ENCODE measurements around the gene GRHL1.

Gene GRHL1

DNA sequence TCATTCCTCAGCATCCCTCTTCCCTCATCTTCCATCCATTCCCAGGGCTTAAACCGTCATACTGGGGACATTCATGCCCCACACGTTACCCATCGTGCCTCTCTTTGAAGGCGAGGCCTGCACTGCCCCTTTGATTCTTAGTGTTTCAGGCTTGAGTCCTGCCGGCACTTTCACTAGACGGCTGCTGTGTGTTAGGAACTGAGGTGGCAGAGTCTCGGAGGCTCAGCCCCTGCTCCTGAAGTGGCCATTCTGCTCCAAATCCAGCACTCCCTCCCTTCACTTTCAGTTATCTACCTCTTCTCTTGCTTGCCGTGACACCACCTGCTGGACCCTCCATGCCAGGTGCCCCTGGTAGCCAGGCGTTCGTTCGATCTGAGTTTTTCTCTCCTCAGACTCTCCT is 43.0 kb downstream of the GRHL1 start:
- ATAC-seq (no peak), DNase-seq (no peak)

DNA sequence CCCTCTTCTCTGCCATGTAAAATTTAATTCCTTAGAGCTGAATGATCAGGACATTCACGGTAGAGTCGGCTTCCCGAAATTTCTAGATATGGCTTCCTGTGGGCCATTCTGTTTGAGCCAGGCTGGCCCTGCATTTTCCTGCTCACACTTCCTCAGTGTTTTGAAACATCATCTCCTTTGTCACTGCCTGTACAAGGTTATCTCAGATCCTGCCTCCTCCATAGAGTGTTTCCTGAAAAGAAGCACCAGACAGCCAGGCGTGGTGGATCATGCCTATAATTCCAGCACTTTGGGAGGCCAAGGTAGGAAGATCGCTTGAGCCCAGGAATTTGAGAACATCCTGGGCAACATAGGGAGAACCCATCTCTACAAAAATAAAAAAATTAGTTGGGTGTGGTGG is 43.6 kb downstream of the GRHL1 start:
- ATAC-seq = no peak
- no peak for DNase-seq

DNA sequence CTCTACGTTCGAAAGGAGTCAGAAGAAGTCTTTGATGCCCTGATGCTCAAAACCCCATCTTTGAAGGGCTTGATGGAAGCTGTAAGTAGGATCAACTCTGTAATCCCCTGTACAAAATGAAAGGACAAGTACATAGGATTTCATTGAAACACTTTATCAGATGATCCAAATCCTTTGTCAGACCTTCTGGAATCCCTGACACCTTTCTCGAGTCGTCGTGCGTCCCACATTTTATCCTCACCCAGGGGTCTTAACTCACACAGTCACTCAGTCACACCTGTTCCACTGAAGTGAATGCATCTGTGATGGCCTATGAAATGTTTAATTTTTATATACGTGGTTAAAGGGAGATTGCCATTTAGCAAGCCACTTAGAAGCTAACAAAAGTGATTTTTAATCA is 44.8 kb downstream of the GRHL1 start:
- ATAC-seq = no peak
- DNase-seq = no peak

DNA sequence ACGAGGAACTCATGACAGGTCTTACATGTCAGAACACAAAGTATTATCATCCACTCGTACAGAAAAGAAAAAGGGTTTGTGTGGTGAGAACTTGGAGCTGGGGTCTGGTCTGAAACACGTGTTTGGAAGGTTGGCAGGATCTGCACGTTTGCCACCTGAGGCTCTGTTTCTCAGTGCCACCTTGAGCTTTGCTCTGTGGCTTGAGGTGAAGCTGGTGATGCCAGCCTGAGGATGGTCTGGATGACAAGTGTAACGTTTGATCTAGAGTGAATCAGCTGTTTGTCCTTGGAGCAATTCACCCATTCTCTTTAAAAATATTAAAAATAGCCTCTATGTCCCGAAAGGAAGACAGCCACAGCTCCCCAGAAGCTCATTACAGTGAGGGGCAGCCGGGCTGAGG is 46.4 kb downstream of the GRHL1 start:
- no peak for DNase-seq
- ATAC-seq = no peak

DNA sequence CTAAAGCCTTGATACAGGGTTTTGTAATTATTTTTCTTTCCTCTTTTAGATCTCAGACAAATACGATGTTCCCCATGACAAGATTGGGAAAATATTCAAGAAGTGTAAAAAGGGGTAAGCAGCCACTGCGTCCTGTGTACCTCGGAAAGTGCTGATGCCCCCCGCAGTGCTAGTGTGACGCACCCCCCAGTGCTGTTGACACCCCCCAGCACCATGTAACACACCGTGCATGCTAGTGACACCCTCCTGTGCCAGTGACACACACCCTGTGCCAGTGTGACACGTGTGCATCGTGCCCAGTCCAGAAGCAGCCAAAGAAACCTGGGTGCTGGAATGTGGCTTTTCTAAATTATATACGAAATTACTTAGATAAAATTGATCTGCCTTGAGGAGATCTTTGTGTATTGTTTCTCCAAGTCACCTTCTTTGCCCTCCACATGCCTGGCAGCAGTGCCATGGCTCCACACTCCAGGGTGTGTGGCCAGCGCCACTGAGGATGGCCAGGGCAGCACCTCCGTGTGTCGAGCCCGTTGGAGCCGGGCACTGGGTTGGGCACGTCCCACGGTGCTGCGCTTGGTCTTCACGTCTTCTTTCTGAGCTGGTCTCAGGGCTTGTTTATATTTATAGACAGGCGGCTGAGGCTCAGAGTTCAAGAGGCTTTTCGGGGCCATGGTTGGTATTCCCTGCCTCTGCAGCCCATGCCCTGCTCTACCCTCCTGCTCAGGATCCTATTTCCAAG is 47.6 kb downstream of the GRHL1 start:
- ATAC-seq = no peak

DNA sequence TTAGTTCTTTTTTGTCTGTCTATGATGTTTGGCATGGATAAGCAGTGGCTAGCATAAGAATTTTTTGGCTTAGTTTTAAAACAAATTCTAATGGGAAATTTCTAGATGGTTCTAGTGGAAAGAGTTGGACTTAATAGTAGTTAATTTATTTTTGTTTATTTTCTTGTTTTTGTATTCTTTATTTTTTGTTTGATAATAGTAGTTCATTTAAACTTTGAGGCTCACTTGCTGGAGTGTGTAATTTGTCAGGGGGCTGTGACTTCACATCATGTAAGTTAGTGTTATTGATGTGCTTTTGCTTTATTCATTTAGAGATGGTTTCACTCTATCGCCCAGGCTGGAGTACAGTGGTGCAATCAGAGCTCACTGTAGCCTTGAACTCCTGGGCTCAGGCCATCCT is 48.2 kb downstream of the GRHL1 start:
- no peak for DNase-seq
- no peak for ATAC-seq

More for the DNA sequence above, 47.6 kb downstream of the GRHL1 start:
- DNase-seq = no peak

DNA sequence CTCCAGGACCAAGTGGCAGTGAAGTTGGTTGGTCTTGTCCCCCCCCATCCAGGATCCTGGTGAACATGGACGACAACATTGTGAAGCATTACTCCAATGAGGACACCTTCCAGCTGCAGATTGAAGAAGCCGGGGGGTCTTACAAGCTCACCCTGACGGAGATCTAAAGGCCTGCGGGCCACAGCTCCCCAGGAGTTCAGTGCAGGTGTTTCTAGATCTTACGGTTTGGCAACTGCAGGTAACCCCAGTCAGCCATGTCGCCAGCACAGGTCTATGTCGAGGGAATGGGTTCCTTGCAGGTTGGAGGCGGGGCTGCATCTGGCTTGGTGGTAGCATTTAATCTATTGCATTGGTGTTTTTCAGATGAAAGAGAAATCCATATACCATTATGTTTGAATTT is 49.0 kb downstream of the GRHL1 start:
- DNase-seq = no peak
- ATAC-seq = no peak

DNA sequence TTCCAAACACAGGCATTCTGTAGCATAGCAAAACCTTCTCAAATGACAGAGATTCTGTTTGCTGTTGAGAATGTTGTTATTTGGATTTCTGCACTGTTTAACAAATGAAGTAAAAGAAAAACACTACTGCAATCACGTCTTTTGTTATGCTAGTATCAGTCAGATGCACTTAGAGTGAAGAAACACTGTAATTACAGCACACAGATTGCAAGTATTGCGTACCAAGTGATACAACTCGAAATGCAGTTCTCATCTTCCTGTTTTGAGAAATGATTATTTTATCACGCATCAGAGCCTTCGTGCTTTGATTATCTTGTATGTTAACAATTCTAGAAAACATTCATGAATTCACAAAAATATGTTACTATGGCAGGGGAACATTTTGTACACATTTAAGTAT is 50.1 kb downstream of the GRHL1 start:
- DNase-seq (no peak), ATAC-seq (no peak)

DNA sequence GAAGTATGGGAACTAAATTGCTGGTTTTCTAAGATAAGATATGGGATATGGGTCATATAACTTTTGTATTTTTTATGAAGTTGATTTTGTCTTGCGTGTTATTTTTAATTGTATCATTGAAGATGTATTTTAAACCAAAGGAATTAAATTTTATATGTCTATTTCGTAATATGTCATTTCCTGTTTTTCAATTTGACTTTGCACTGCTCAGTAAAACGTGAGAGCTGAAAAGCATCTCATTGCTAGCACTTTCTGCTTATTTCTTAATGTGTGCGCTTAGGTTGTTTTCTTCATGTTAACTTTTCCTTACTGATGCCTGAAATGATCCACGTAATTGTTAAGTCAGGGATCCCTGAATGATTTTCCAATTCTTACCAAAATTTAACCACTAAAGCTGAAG is 50.6 kb downstream of the GRHL1 start:
- ATAC-seq (no peak), DNase-seq (no peak)

DNA sequence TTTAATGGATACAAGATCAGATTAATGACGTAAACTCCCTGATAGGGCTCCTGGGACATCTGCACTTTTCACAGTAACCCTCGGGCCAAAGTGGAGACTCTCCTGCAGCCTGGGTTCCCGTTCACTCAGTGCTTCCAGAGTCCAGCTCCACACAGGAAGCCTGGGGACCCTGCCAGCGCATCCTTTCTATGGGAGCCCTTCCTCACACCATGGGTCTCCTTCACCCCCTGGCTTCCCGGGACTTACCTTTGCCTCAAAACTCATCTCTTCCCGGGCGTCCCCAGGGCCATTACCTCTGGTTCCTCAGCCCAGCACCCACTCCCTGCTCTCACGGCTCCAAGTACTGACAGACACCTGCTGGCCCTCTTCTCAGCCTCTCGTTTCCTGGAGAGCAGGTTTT is 51.2 kb downstream of the GRHL1 start:
- no peak for DNase-seq
- no peak for ATAC-seq

DNA sequence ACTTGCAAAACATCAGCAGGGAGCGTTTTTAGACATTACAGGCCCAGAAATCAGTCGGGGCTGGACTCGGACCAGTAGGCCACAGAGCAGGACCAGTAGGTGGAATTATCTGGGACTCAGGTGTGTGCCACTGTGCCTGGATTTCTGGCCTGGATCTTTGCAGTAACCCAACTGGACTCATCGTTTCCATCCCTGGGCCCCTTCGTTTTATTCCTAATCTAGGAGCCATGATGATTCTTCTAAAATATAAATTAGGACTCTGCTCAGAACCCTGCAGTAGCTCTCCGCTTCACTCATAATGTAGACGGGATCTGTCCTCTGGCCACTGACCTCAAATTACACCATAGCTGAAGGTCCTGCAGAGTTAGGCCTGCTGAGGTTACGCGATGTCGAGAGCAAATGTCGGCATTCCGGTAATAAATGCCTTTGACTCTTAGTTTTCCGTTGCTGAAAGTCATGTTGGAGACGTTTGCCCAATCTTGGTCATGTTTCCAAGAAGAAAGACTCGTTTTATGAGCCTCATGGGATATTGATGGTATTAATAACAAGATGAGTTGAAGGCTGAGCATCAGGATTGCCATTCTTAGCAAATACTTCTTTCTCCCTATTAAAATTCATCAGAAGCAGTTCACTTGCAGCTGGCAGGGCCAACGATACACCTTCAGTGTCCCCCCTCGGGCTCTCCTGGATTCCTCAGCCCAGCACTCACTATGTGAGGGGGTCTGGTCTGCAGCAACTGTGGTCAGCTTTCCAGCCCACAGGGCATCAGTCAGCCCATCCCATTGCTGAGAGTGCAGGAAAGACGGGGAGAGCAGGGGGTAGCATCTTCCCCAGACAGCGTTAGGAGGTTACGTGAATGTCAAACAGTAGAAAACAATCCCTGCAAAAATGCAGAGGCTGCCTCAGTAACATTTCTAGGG is 52.0 kb downstream of the GRHL1 start:
- ATAC-seq = no peak

DNA sequence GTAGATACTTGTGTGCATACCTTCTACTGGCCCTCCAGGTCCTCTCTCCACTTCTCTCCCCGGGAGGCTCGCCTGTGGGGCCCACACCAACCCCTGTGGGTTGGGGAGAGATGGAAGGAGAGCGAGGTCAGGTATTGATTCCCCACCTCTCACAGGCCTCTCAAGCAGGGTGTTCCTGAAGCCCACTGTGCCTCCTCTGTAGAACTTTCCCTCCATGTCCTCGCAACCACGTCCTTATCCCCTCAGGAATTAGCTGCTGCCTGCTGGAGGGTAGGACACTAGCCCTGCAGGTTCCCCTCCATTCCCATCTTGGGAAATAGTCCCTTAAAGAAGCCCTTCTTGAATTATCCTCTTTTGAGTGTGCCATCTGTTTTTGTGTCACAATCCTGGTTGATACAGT is 52.9 kb downstream of the GRHL1 start:
- ATAC-seq (no peak), DNase-seq (no peak)

More for the DNA sequence above, 52.0 kb downstream of the GRHL1 start:
- no peak for DNase-seq

DNA sequence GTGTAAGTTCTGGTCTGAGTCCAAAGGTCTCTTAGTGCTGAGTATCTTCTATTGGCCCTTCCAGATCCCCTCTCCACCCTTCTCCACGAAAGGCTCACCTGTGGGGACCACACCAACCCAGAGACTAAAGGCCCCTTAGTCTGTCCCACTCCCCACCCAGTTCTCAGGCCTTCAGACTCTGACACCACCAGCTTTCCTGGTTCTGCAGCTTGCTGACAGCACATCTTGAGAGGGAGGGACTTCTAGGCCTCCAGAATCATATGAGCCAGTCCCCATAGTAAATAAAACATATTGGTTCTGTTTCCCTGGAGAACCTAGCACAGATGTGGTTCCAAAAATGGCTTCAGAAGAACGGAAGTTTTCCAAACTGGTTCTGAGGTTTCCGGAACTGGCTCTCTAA is 53.3 kb downstream of the GRHL1 start:
- ATAC-seq = no peak

DNA sequence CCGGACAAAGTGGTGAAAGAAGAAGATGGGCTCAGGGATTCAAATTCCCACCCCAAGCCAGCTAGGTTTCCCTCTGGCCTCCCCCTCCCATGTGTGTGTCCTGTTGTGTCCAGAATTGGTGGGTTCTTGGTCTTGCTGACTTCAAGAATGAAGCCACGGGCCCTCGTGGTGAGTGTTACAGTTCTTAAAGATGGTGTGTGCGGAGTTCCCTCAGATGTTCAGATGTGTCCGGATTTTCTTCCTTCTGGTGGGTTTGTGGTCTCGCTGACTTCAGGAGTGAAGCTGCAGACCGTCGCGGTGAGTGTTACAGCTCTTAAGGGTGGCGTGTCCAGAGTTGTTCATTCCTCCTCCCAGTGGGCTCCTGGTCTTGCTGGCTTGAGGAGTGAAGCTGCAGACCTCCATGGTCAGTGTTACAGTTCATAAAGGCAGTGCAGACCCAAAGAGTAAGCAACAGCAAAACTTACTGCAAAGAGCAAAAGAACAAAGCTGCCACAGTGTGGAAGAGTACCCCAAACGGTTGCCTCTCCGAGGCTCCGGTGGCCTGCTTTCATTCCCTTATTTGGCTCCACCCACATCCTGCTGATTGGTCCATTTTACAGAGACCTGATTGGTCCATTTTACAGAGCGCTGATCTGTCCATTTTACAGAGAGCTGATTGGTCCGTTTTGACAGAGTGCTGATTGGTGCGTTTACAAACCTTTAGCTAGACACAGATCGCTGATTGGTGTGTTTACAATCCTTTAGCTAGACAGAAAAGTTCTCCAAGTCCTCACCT is 54.2 kb downstream of the GRHL1 start:
- DNase-seq (no peak), ATAC-seq (no peak)

More for the DNA sequence above, 53.3 kb downstream of the GRHL1 start:
- no peak for DNase-seq

DNA sequence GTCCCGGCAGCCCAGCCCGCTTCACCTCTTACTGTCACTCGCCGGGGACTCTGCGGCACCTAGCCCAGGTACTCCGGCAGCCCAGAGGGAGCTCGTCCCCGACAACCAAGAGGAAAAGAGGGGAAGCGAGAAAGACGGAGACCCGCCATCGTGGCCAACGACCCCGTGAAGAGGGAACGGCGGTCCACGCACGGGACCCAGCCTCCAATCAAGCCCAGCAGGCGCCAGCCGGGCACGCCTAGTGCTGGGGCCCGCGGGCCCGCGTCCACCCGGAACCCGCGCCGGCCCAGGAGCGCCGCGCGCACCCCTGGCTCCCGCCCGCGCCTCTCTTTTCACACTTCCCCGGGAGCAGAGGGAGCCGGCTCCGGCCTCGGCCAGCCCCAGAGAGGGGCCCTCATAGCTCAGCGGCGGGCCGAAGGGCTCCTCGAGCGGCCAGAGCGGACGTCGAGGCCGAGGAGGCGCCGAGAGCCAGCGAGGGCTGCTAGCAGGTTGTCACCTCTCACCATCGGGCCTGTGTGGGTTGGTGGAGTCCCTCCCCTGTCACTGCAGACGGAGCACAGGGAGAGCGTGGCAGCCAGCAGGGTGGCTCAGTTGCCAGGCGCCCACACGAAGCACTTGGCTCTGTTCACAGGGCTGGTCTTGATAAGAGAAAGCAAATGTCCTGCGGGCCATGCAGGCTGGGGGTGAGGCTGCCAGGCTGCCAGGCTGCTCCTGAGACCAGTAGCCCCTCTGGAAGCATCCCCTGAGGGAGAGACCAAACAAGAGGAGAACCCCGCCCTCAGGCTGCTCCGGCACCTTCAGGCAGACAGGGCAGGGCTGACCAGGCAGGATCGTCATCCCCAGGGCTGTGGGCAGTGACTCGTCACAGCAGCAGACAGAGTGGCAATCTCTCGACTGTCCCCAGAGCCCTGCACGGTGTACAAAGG is 55.0 kb downstream of the GRHL1 start:
- DNase-seq = no peak
- ATAC-seq = peak; percentile 41

DNA sequence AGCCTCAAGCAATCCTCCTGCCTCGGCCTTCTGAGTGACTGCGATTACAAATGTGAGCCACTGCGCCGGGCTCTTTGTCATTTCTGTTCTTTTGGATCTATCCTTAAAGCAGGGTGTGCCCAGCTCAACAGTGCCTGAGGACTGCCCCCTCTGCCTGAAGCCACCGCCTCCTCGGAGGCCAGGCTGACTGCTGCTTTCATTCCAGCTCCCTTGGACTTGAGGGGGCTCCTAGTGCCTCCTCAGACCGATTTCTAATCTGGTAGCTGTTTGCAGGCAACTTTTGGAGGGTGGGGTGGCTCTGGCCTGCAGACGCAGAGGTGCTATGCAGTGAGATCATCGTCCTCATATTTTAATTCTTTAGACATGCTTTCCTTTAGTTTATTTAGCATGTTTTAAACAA is 55.9 kb downstream of the GRHL1 start:
- ATAC-seq = no peak
- DNase-seq = no peak

DNA sequence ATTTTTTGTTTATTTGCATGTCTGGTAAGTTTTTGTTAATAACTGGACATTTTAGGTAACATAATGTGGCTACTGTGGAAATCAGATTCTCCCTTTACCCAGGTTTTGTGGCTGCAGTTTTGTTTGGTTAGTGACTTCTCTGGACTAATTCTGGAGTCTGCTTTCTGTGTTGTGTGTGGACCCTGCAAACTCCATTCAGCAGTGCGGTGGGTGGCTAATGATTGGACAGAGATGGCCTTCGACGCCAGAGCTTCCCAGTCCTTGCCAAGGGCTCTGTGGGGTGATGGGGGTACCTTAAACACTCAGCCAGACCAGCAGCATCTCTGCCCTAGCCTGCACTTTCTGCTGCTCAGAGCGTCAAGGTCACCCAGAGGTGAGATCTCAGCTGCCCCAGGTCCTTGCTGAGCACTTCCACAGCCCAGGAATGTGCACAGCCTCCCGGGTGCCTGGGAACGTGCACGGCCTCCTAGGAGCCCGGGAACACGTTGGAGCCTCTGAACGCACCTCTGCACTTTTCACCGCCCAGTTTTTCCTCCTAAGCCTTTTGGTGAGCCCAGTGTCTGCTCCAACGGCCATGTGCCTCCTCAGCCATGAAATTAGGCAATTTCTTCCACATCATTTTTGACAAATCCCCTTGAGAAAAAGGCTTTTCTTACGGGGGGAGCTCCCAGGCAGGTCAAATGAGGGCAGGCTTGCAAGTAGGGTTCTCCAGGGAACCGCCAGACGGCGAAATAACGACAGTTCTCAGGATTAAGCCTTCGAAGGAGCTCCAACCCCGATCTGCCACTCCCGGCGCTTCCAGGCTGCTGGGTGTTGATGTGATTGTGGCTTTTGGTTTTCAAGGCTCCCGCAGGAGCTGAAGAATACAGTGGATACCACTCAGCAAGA is 56.7 kb downstream of the GRHL1 start:
- DNase-seq (no peak), ATAC-seq (no peak)

DNA sequence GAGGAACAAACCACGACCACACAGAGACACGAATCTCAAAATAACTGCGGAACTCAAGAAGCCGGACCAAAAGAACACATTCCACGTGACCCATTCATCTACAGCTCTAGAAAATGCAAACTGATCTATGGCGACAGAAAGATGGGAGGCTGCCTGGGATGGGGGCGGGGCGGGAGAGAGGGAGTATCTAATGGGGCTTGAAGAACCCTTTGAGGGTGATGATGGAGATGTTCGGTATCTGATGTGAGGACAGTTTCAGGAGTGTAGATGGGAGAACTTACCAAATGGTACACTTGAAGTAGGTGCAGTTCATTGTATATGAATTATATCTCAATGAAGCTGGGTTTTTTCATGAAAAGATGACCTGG is 57.3 kb downstream of the GRHL1 start:
- no peak for DNase-seq
- no peak for ATAC-seq

DNA sequence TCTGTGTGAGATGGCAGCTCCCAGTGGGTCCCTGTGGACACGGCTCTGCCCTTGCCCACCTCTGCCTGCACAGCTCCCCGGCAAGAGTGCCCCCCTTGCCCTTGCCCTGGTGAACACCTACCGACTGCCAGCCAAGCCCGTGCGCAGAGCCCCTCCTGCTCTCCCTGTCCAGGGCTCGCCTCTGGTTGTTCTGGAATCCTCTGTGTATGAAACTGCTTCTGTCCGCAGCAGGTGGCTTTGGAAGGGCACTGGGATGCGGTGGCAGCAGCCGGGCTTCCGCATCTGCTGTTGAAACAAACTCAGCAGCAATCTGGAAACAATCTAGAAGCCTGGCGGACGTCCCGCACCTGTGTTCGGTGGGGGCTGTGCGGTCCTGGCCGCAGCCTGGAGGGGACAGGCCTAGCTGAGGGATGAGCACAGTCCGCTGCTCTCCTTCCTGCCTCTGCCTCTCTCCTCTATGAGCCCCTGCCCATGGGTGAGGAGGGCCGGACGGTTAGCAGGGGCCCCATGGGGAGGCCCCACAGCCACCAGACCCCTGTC is 57.8 kb downstream of the GRHL1 start:
- ATAC-seq = no peak

More for the DNA sequence above, 57.8 kb downstream of the GRHL1 start:
- no peak for DNase-seq

Measured in stimulated activated naive CD8-positive, alpha-beta T cell treated with anti-CD3 and anti-CD28 coated beads, Interleukin-15, Interleukin-2, amounts not matched to agents 100 U/mL and 50 U/mL, for 24 hours (primary cell).